Activated gamma-delta T cell treated with Interleukin-2 at 50 U/mL for 16 hours (primary cell): ENCODE data around the gene VRK1.

Source experiments
- DNase-seq: peaks from one replicate; pipeline ENCODE4 v3.0.0-alpha.2; 2020

Gene VRK1

GRCh38 chr14:96792003-96792402 lies 5.2 kb upstream of the VRK1 start:
- DNase-seq: no peak

- DNase-seq: no peak
Measured at GRCh38 chr14:96792591-96792990, 4.6 kb upstream of the VRK1 start.

- no peak for DNase-seq
Measured at GRCh38 chr14:96793547-96793946, 3.6 kb upstream of the VRK1 start.

GRCh38 chr14:96795109-96795828 lies 1.9 kb upstream of the VRK1 start:
- no peak for DNase-seq

GRCh38 chr14:96797582-96798349 lies 584 bp downstream of the VRK1 start:
- DNase-seq: peak; percentile 11

GRCh38 chr14:96798956-96799355 lies 1.8 kb downstream of the VRK1 start:
- DNase-seq: no peak

GRCh38 chr14:96799489-96800054 lies 2.4 kb downstream of the VRK1 start:
- no peak for DNase-seq

GRCh38 chr14:96801931-96802330 lies 4.7 kb downstream of the VRK1 start:
- no peak for DNase-seq

- no peak for DNase-seq
Measured at GRCh38 chr14:96802963-96803362, 5.8 kb downstream of the VRK1 start.

- DNase-seq: no peak
Measured at GRCh38 chr14:96803958-96804357, 6.8 kb downstream of the VRK1 start.

- DNase-seq: no peak
Measured at GRCh38 chr14:96804895-96805294, 7.7 kb downstream of the VRK1 start.

- no peak for DNase-seq
Measured at GRCh38 chr14:96805956-96806355, 8.8 kb downstream of the VRK1 start.

GRCh38 chr14:96806836-96807235 lies 9.7 kb downstream of the VRK1 start:
- DNase-seq: no peak

- no peak for DNase-seq
Measured at GRCh38 chr14:96808619-96809406, 11.6 kb downstream of the VRK1 start.

GRCh38 chr14:96811265-96811664 lies 14.1 kb downstream of the VRK1 start:
- DNase-seq: no peak

- no peak for DNase-seq
Measured at GRCh38 chr14:96811985-96812667, 14.9 kb downstream of the VRK1 start.

- DNase-seq: no peak
Measured at GRCh38 chr14:96816281-96816680, 19.1 kb downstream of the VRK1 start.

GRCh38 chr14:96817750-96818666 lies 20.8 kb downstream of the VRK1 start:
- no peak for DNase-seq

GRCh38 chr14:96821501-96821900 lies 24.3 kb downstream of the VRK1 start:
- no peak for DNase-seq

- no peak for DNase-seq
Measured at GRCh38 chr14:96823652-96824051, 26.5 kb downstream of the VRK1 start.

GRCh38 chr14:96824283-96824682 lies 27.1 kb downstream of the VRK1 start:
- no peak for DNase-seq

GRCh38 chr14:96826818-96827217 lies 29.6 kb downstream of the VRK1 start:
- DNase-seq: no peak
